Cardiac muscle cell (in vitro differentiated cells and primary cell): Measurements from ENCODE around the gene COL25A1. TPM values are rescaled to one million over a fixed set of nuclear protein-coding genes. Genes with fewer than 3 reads are reported as not detected.

Source experiments
- DNase-seq, 2 donors: peaks; one replicate each; pipeline versions ENCODE4 v3.0.0 to v3.0.0-alpha.2; 2010 to 2017; ENCODE audit warnings: low read depth in 1 of 2, low spot score in 1 of 2
- H3K27ac ChIP-seq: fragments of 200-600 bp; sonication (generic); 2 replicates; pipeline ENCODE4 v1.5.1; 2016
- H3K27me3 ChIP-seq: fragments of 200-600 bp; sonication (generic); 2 replicates; pipeline ENCODE4 v1.6.0; 2016; ENCODE audit warnings: control low read depth
- H3K36me3 ChIP-seq: fragments of 200-600 bp; sonication (generic); 2 replicates; pipeline ENCODE4 v1.5.1; 2016; ENCODE audit warnings: control low read depth
- H3K4me1 ChIP-seq: fragments of 200-600 bp; sonication (generic); 2 replicates; pipeline ENCODE4 v1.8.1; 2017; ENCODE audit warnings: low read depth, mild to moderate bottlenecking, mixed run types
- H3K4me3 ChIP-seq: fragments of 200-600 bp; sonication (generic); 2 replicates; pipeline ENCODE4 v1.5.1; 2016; ENCODE audit warnings: mild to moderate bottlenecking
- H3K9me3 ChIP-seq: fragments of 200-600 bp; sonication (generic); 2 replicates; pipeline ENCODE4 v1.5.1; 2017; ENCODE audit warnings: low read depth, mild to moderate bottlenecking, control low read depth
- CTCF ChIP-seq: IDR thresholded peaks from 2 replicates; pipeline ENCODE4 v1.5.1; 2012; ENCODE audit warnings: low read depth, mild to moderate bottlenecking, low read length
- polyA plus RNA-seq: library from polyadenylated mRNA; unstranded; fragments of >200 nt; fragmentation: Nextera tagmentation; extraction: Ambion mirVana; gene quantifications from 2 replicates; pipeline ENCODE4 v1.2.1, GENCODE V29; 2016
- total RNA-seq: library from RNA; depleted of rRNA; stranded (reverse); fragments of >200 nt; gene quantifications from 2 replicates; pipeline ENCODE4 v1.2.3, GENCODE V29; 2016

COL25A1 gene
- total and polyA plus RNA-seq, 2 experiments from 2014 or later: 3.5 to 8.4 TPM

GRCh38 chr4:109134268-109134667 is 168.2 kb downstream of the COL25A1 start:
- no peaks in the 10 kb centered on the region for H3K9me3 ChIP-seq
- no peak overlapping the region for H3K4me3 ChIP-seq
- no peak for DNase-seq
- no peak overlapping the region for H3K27ac ChIP-seq
- TF ChIP-seq CTCF: no peak
- no peaks in the 10 kb centered on the region for H3K36me3 ChIP-seq
- H3K4me1 ChIP-seq: no peaks in the 10 kb centered on the region
- H3K27me3 ChIP-seq: no peaks in the 10 kb centered on the region

DNA sequence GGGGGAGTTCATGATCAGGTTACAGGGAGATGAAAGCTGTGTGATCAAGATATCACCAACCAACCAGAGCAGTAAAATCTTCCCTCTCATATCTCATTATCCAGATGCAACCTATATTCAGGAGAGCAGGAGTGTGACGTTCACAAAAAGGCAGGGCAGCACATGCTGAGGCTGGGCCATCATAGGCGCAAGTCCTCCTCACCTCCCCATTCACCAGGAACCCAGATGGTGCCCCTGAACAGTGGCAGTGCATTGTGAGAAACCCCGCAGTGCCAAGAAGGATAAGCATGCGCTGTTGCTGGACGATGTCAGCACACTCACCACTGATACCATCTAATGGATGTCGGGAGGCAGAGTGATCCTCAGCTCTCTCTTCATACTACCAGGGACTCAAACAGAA is 170.9 kb downstream of the COL25A1 start:
- Histone ChIP-seq H3K27me3 (no peaks in the 10 kb centered on the region), H3K4me3 (no peak overlapping the region), H3K4me1 (no peaks in the 10 kb centered on the region), H3K9me3 (no peaks in the 10 kb centered on the region), H3K27ac (no peak overlapping the region), H3K36me3 (no peaks in the 10 kb centered on the region)
- no peak for DNase-seq
- no peak for TF ChIP-seq CTCF

GRCh38 chr4:109128589-109128988 is 173.9 kb downstream of the COL25A1 start:
- Histone ChIP-seq H3K4me3 (no peak overlapping the region), H3K9me3 (no peaks in the 10 kb centered on the region), H3K4me1 (peaks cover 6% of the 10 kb centered on the region), H3K27me3 (no peaks in the 10 kb centered on the region), H3K36me3 (no peaks in the 10 kb centered on the region), H3K27ac (no peak overlapping the region)
- DNase-seq: no peak
- no peak for TF ChIP-seq CTCF

GRCh38 chr4:109127866-109128265 is 174.6 kb downstream of the COL25A1 start:
- DNase-seq: no peak

DNA sequence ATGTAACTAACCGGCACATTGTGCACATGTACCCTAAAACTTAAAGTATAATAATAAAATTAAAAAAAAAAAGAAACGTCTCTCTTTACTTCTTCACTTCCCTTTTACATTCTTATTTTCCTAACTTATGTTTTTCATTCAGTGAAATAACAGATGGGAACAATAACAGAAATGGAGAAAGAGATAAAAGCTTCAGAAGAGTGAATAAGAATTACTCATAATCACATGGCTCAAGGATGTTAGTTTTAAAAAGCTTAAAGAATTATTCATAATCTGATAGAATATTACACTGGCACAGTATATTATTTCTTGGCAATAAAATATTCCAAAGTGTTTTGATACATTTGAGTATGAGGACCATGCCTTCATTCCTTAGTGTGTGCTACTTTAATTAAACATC is 175.6 kb downstream of the COL25A1 start:
- Histone ChIP-seq H3K36me3 (no peaks in the 10 kb centered on the region), H3K27ac (no peak overlapping the region), H3K4me1 (peaks cover 6% of the 10 kb centered on the region), H3K27me3 (no peaks in the 10 kb centered on the region), H3K4me3 (no peak overlapping the region), H3K9me3 (no peaks in the 10 kb centered on the region)
- DNase-seq: no peak
- no peak for TF ChIP-seq CTCF

More at GRCh38 chr4:109127866-109128265, 174.6 kb downstream of the COL25A1 start:
- no peaks in the 10 kb centered on the region for H3K27me3 ChIP-seq
- no peaks in the 10 kb centered on the region for H3K36me3 ChIP-seq
- no peak for TF ChIP-seq CTCF
- peaks cover 6% of the 10 kb centered on the region for H3K4me1 ChIP-seq
- H3K27ac ChIP-seq: no peak overlapping the region
- no peak overlapping the region for H3K4me3 ChIP-seq
- no peaks in the 10 kb centered on the region for H3K9me3 ChIP-seq

DNA sequence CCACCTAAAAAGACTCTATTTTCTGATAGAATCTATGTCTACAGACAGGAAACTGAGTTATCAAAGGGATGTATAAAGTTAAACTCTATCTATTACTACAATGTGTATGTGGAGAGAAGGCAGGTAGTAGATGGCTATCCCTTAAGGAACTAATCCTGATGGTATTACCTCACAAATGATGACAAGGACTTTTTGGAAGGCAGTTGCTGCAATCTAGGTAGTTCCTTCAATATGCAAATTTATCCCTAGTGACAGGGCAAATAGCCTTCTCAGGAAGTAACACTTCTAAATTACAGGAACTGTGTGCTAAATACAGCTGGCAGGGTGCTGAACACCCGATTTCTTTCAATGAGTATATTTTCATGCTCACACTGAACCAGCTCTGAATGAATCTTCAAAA is 177.4 kb downstream of the COL25A1 start:
- H3K27ac ChIP-seq: no peak overlapping the region
- H3K4me3 ChIP-seq: no peak overlapping the region
- TF ChIP-seq CTCF: no peak
- peaks cover 6% of the 10 kb centered on the region for H3K4me1 ChIP-seq
- no peaks in the 10 kb centered on the region for H3K27me3 ChIP-seq
- H3K36me3 ChIP-seq: no peaks in the 10 kb centered on the region
- H3K9me3 ChIP-seq: no peaks in the 10 kb centered on the region
- no peak for DNase-seq
